ENCODE data around the gene MUSK.

- no peak for TF ChIP-seq ZC3H11A (IDR thresholded peaks at IDR 0.05)
- TF ChIP-seq RAD21 (conservative IDR thresholded peaks at IDR 0.05 in 1 of 2, IDR thresholded peaks at IDR 0.05 in 1 of 2), result no peak
- TF ChIP-seq CHD4 (IDR thresholded peaks at IDR 0.05; ENCODE audit: borderline replicate concordance), result no peak
- TF ChIP-seq KDM5A (IDR thresholded peaks at IDR 0.05), result no peak
- TF ChIP-seq POLR2A (IDR thresholded peaks at IDR 0.05; ENCODE audit: low read length), result no peak
- TF ChIP-seq CTCF (IDR thresholded peaks at IDR 0.05), result no peak
- TF ChIP-seq ZFP36 (IDR thresholded peaks at IDR 0.05; ENCODE audit: borderline replicate concordance, partially characterized antibody), result no peak
- no peak for TF ChIP-seq JUN (IDR thresholded peaks at IDR 0.05)
- TF ChIP-seq HOXB13 (CRISPR knock-in tag; IDR thresholded peaks at IDR 0.05; ENCODE audit: low read depth), result no peak
These were observed 61.0 kb downstream of the MUSK start for GRCh38 chr9:110729641-110730040.
